Left ventricle myocardium superior (tissue), 1 donor: ENCODE data around the gene HSCB. TPM values are rescaled to one million over a fixed set of nuclear protein-coding genes. Genes with fewer than 3 reads are reported as not detected.
"Not testable (repeated sequence)": the region's sequence is repeated elsewhere in the genome, so short reads cannot be mapped to it uniquely, and the experiment has no call there.

Source experiments
- ATAC-seq: fragments of 200-7000 bp; cut with Tn5 transposase; one replicate; pipeline ENCODE4 v1.9.1; 2020; ENCODE audit warnings: mild to moderate bottlenecking, moderate library complexity
- DNase-seq: peaks from one replicate; pipeline ENCODE4 v3.0.0-alpha.2; 2020
- intact Hi-C: fragments of 100-400 bp; cut with micrococcal nuclease; formaldehyde crosslinking; loops from one replicate; pipeline ENCODE4 v1.11.0; 2022
- total RNA-seq: library from RNA; stranded (reverse); fragmentation: NEBNext Ultra II Directional; extraction: Animal tissue kit (Norgen Biotek cat#: 25700); gene quantifications from one replicate; pipeline ENCODE4 v1.2.1, GENCODE V29; 2021
- donor health status: DM: no; HTN: yes; CAD: no; lungs with severe emphysema.

Gene HSCB
- total RNA-seq, 1 donor from 2014 or later, result 11.1 TPM

- ATAC-seq, intact Hi-C loops, DNase-seq: not testable (repeated sequence)
These were observed 63.6 kb downstream of the HSCB start for GRCh38 chr22:28805426-28805825.

Other genes with a start within 250 kb of the HSCB start
- gene TTC28, start 62.2 kb upstream of the HSCB start, total RNA-seq, result 17.0 TPM
- gene CHEK2, start 219 bp upstream of the HSCB start, total RNA-seq, result 1.3 TPM
- gene CCDC117, start 30.7 kb downstream of the HSCB start, total RNA-seq, result 13.2 TPM
- gene XBP1, start 58.5 kb downstream of the HSCB start, total RNA-seq, result 73.7 TPM
- gene ZNRF3, start 141.5 kb downstream of the HSCB start, total RNA-seq, result 6.9 TPM